Neuronal stem cell (in vitro differentiated cells): ENCODE results near the gene BCAR1.

ENCODE experiments used
- DNase-seq: peaks from one replicate; pipeline ENCODE4 v3.0.0-alpha.2; 2013; ENCODE audit warnings: low spot score
- H2AFZ ChIP-seq: one replicate; pipeline ENCODE4 v1.6.1; 2013; ENCODE audit warnings: mild to moderate bottlenecking, low read length, inconsistent platforms
- H2AK5ac ChIP-seq: 2 replicates; pipeline ENCODE4 v1.6.1; 2013; ENCODE audit warnings: low read depth, mild to moderate bottlenecking, inconsistent platforms, low read length, moderate library complexity, mixed read lengths
- H2BK120ac ChIP-seq: 2 replicates; pipeline ENCODE4 v1.6.1; 2013; ENCODE audit warnings: low read depth, mild to moderate bottlenecking, inconsistent platforms, low read length, moderate library complexity, mixed read lengths
- H2BK12ac ChIP-seq: one replicate; pipeline ENCODE4 v1.6.1; 2013; ENCODE audit warnings: low read length, inconsistent platforms
- H2BK15ac ChIP-seq: 2 replicates; pipeline ENCODE4 v1.6.1; 2013; ENCODE audit warnings: mild to moderate bottlenecking, low read length, inconsistent platforms, mixed read lengths
- H2BK5ac ChIP-seq: one replicate; pipeline ENCODE4 v1.6.1; 2013; ENCODE audit warnings: inconsistent platforms, mild to moderate bottlenecking, low read length, moderate library complexity
- H3K14ac ChIP-seq: one replicate; pipeline ENCODE4 v1.6.1; 2013; ENCODE audit warnings: low read length, inconsistent platforms
- H3K18ac ChIP-seq: 2 replicates; pipeline ENCODE4 v1.6.1; 2013; ENCODE audit warnings: low read length, inconsistent platforms
- H3K23ac ChIP-seq: 2 replicates; pipeline ENCODE4 v1.6.1; 2013; ENCODE audit warnings: low read depth, mild to moderate bottlenecking, mixed read lengths, low read length, inconsistent platforms; ENCODE audit not compliant: poor library complexity
- H3K27ac ChIP-seq: replicated peaks from 3 replicates; pipeline ENCODE4 v1.5.1; 2013; ENCODE audit warnings: low read length, inconsistent platforms
- H3K27me3 ChIP-seq, 3 experiments: 2 replicates each; pipeline ENCODE4 v1.6.1; 2013; ENCODE audit warnings: low read length in 3 of 3, mild to moderate bottlenecking in 2 of 3, inconsistent platforms in 1 of 3, low read depth in 1 of 3, mixed read lengths in 1 of 3, moderate library complexity in 1 of 3; ENCODE audit not compliant: control insufficient read depth in 3 of 3, insufficient read depth in 3 of 3
- H3K36me3 ChIP-seq, 2 donors: replicated peaks in 1 of 2; 2 replicates each; pipeline ENCODE4 v1.6.1; 2013; ENCODE audit warnings: low read length in 2 of 2; ENCODE audit not compliant: control insufficient read depth in 2 of 2, insufficient read depth in 2 of 2
- H3K4ac ChIP-seq: 2 replicates; pipeline ENCODE4 v1.6.1; 2013; ENCODE audit warnings: inconsistent platforms, mild to moderate bottlenecking, low read length, moderate library complexity
- H3K4me1 ChIP-seq, 2 donors: 1 replicate in 1 of 2; 2 replicates in 1 of 2; pipeline ENCODE4 v1.6.1; 2013; ENCODE audit warnings: low read length in 2 of 2, low read depth in 1 of 2; ENCODE audit not compliant: control insufficient read depth in 2 of 2, insufficient read depth in 1 of 2
- H3K4me2 ChIP-seq: one replicate; pipeline ENCODE4 v1.6.1; 2013; ENCODE audit warnings: mild to moderate bottlenecking, low read length, inconsistent platforms; ENCODE audit not compliant: insufficient read depth, poor library complexity, severe bottlenecking
- H3K4me3 ChIP-seq, 2 donors: 2 replicates each; pipeline ENCODE4 v1.5.1; 2013; ENCODE audit warnings: low read length in 2 of 2, mild to moderate bottlenecking in 2 of 2, inconsistent platforms in 1 of 2, moderate library complexity in 1 of 2
- H3K79me1 ChIP-seq: one replicate; pipeline ENCODE4 v1.6.1; 2013; ENCODE audit warnings: low read depth, mild to moderate bottlenecking, inconsistent platforms, low read length, moderate library complexity
- H3K9ac ChIP-seq: one replicate; pipeline ENCODE4 v1.6.1; 2013; ENCODE audit warnings: mild to moderate bottlenecking, low read depth, low read length, inconsistent platforms; ENCODE audit not compliant: poor library complexity
- H3K9me3 ChIP-seq, 2 donors: replicated peaks in 1 of 2; 2 replicates each; pipeline versions ENCODE3 to v1.6.1; 2013; ENCODE audit warnings: low read length in 2 of 2, mild to moderate bottlenecking in 2 of 2, inconsistent platforms in 1 of 2, low read depth in 1 of 2, mixed read lengths in 1 of 2, moderate library complexity in 1 of 2; ENCODE audit not compliant: control insufficient read depth in 2 of 2, insufficient read depth in 1 of 2
- H4K8ac ChIP-seq: one replicate; pipeline ENCODE4 v1.6.1; 2013; ENCODE audit warnings: low read depth, mild to moderate bottlenecking, inconsistent platforms, low read length, moderate library complexity
- H4K91ac ChIP-seq: one replicate; pipeline ENCODE4 v1.6.1; 2013; ENCODE audit warnings: low read length, low read depth, mild to moderate bottlenecking, inconsistent platforms; ENCODE audit not compliant: poor library complexity
- WGBS, 2 donors: extraction: QIAGEN DNeasy Blood & Tissue Kit; methylation state at CpG; one replicate each; pipeline ENCODE4 v1.1.7; 2013; ENCODE audit warnings: missing lambda C conversion rate in 2 of 2, mixed read lengths in 1 of 2; ENCODE audit not compliant: insufficient read length in 2 of 2, insufficient replicate concordance in 1 of 2; ENCODE audit errors: extremely low coverage in 2 of 2; 5-methylcytosine and 5-hydroxymethylcytosine counted together

The BCAR1 gene

DNA sequence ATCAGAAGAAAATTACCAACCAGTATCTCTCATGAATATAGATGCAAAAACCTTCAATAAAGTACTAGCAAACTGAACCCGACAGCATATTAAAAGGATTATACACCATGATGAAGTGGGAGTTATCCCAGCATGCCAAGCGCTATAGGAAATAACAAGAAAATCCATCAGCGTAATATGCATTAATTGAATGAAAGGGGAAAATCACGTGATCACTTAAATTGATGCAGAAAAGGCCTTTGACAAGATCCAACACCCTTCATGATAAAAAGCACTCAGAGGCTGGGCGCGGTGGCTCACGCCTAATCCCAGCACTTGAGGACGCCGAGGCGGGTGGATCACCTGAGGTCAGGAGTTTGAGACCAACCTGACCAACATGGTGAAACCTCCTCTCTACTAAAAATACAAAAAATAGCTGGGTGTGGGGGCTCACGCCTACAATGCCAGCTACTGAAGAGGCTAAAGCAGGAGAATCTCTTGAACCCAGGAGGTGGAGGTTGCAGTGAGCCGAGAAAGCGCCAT is 49.3 kb downstream of the BCAR1 start:
- H3K79me1 ChIP-seq: no peaks in the 10 kb centered on the region
- no peaks in the 10 kb centered on the region for H3K36me3 ChIP-seq
- H3K27me3 ChIP-seq: no peaks in the 10 kb centered on the region
- H3K4me1 ChIP-seq: peaks cover 0 to 3% of the 10 kb centered on the region in 2 donors
- H2BK12ac ChIP-seq: no peak overlapping the region
- H3K9ac ChIP-seq: no peak overlapping the region
- WGBS, 2 donors: no CpG with 5 or more reads among the region's 13 CpGs
- no peak overlapping the region for H3K18ac ChIP-seq
- no peaks in the 10 kb centered on the region for H3K9me3 ChIP-seq
- no peak overlapping the region for H3K27ac ChIP-seq
- H3K4ac ChIP-seq: no peak overlapping the region
- no peak overlapping the region for H4K8ac ChIP-seq
- no peak overlapping the region for H4K91ac ChIP-seq
- no peak overlapping the region for H2BK5ac ChIP-seq
- H2AFZ ChIP-seq: no peak overlapping the region
- no peak for DNase-seq
- no peak overlapping the region for H3K14ac ChIP-seq
- no peak overlapping the region for H2BK120ac ChIP-seq
- no peak overlapping the region for H2BK15ac ChIP-seq
- no peak overlapping the region for H3K4me3 ChIP-seq
- no peak overlapping the region for H3K23ac ChIP-seq
- H2AK5ac ChIP-seq: no peak overlapping the region
- H3K4me2 ChIP-seq: no peak overlapping the region

DNA sequence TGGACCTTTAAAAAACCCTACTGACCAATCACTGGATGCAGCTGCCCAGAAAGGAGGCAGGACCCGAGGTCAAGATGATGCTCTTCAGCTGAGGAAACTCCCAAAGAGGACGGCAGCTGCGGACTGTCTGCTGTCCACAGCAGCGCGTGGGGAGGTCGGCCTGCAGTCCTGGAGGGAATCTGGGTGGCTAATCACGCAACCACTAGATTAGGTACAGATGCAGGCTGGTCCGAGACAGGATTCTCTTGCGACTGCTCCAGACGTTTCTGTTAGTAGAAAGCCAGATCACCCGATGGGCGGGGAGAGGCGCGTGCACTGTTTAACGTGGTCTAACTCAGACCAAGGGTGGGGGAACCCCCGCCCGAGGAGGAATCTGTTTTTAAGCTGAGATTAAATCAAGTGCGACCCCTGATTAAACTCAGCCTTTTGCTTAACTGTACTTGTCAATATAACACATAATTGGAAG is 53.3 kb downstream of the BCAR1 start:
- Histone ChIP-seq H3K4me3 (no peak overlapping the region), H2BK15ac (no peak overlapping the region), H3K4ac (no peak overlapping the region), H4K91ac (no peak overlapping the region), H2BK12ac (no peak overlapping the region), H2BK120ac (no peak overlapping the region), H3K14ac (no peak overlapping the region), H3K4me2 (no peak overlapping the region), H4K8ac (no peak overlapping the region), H3K27ac (no peak overlapping the region), H2AFZ (peak overlapping the region; percentile 65), H3K9me3 (peaks cover 0 to 3% of the 10 kb centered on the region in 2 donors), H3K18ac (peak overlapping the region; percentile 7), H3K23ac (peak overlapping the region; percentile 16), H3K9ac (no peak overlapping the region), H2BK5ac (no peak overlapping the region), H3K4me1 (no peaks in the 10 kb centered on the region), H3K27me3 (peaks cover 0 to 2% (median 0%) of the 10 kb centered on the region in 3 experiments), H3K36me3 (no peaks in the 10 kb centered on the region), H3K79me1 (no peaks in the 10 kb centered on the region), H2AK5ac (no peak overlapping the region)
- WGBS, 2 donors: no CpG with 5 or more reads among the region's 18 CpGs
- no peak for DNase-seq

DNA sequence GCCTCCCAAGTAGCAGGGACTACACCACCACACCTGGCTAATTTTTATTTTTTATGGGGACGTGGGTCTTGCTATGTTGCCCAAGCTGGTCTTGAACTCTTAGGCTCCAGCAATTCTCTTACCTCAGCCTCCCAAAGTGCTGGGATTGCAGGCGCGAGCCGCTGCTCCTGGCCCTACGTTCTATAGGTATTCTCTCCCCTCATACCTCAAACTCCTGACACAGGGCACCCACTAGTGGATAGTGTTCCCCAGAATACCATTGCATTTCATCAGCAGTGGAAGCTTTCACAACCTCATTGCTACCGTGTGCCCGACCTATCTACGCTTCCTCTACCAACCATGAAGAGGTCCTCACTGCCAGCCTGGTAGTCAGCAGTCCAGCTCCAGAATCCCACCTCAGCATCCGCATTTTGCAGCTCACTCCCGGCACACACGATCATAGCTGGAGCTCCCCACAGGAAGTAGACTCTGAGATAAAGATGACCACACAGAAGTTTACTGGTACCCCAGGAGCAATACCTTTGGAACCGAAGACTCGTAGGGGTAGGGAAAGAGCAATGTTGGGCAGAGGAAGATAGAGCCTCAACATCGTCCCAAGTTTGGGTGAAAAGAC is 53.8 kb downstream of the BCAR1 start:
- H3K9ac ChIP-seq: no peak overlapping the region
- H3K23ac ChIP-seq: no peak overlapping the region
- no peak overlapping the region for H4K91ac ChIP-seq
- no peak for DNase-seq
- no peak overlapping the region for H2AK5ac ChIP-seq
- peak overlapping the region; percentile 65 for H2AFZ ChIP-seq
- no peaks in the 10 kb centered on the region for H3K79me1 ChIP-seq
- no peak overlapping the region for H3K4me3 ChIP-seq
- H3K4me1 ChIP-seq: no peaks in the 10 kb centered on the region
- no peak overlapping the region for H2BK12ac ChIP-seq
- H3K9me3 ChIP-seq: peaks cover 0 to 3% of the 10 kb centered on the region in 2 donors
- H3K4me2 ChIP-seq: no peak overlapping the region
- no peak overlapping the region for H3K14ac ChIP-seq
- no peak overlapping the region for H3K18ac ChIP-seq
- H3K36me3 ChIP-seq: no peaks in the 10 kb centered on the region
- no peak overlapping the region for H3K4ac ChIP-seq
- no peak overlapping the region for H4K8ac ChIP-seq
- no peak overlapping the region for H2BK120ac ChIP-seq
- H2BK15ac ChIP-seq: no peak overlapping the region
- peaks cover 0 to 2% (median 0%) of the 10 kb centered on the region in 3 experiments for H3K27me3 ChIP-seq
- H3K27ac ChIP-seq: no peak overlapping the region
- no CpG with 5 or more reads among the region's 14 CpGs for WGBS, 2 donors
- H2BK5ac ChIP-seq: no peak overlapping the region

DNA sequence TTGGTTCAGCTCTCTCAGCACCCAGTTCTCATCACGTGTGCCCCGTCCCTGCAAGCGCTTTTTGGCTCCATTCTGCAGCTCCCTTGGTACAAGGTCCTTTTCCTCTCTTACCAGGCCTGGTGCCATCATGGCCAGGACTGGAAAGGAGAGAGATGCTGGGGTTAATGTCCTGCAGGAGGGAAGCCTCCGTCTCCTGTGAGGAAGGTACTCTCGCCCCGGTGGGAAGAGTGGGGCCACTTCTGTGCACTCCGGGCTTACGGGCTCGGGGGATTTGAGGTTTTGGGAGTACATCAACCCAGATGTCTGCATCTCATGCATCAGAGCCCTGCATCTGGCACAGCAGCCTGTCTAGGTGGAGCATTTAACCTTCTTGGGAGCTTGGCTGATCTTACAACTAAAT is 54.6 kb downstream of the BCAR1 start:
- peaks cover 0 to 6% (median 0%) of the 10 kb centered on the region in 3 experiments for H3K27me3 ChIP-seq
- no peak overlapping the region for H2BK12ac ChIP-seq
- no peak overlapping the region for H3K4me3 ChIP-seq
- DNase-seq: no peak
- no peak overlapping the region for H2AK5ac ChIP-seq
- H3K27ac ChIP-seq: no peak overlapping the region
- H3K9ac ChIP-seq: no peak overlapping the region
- no peaks in the 10 kb centered on the region for H3K79me1 ChIP-seq
- no peak overlapping the region for H3K4ac ChIP-seq
- no peak overlapping the region for H3K18ac ChIP-seq
- WGBS, 2 donors: no CpG with 5 or more reads among the region's 9 CpGs
- H3K9me3 ChIP-seq: peaks cover 0 to 3% of the 10 kb centered on the region in 2 donors
- H4K91ac ChIP-seq: no peak overlapping the region
- no peak overlapping the region for H4K8ac ChIP-seq
- no peaks in the 10 kb centered on the region for H3K36me3 ChIP-seq
- no peak overlapping the region for H3K23ac ChIP-seq
- H3K4me1 ChIP-seq: no peaks in the 10 kb centered on the region
- no peak overlapping the region for H2BK120ac ChIP-seq
- H2BK5ac ChIP-seq: no peak overlapping the region
- no peak overlapping the region for H3K4me2 ChIP-seq
- no peak overlapping the region for H2AFZ ChIP-seq
- no peak overlapping the region for H2BK15ac ChIP-seq
- no peak overlapping the region for H3K14ac ChIP-seq
